Posterior cingulate gyrus (tissue), 11 donors: Measurements from ENCODE around the gene YWHAG.
"Not testable (repeated sequence)": the region's sequence is repeated elsewhere in the genome, so short reads cannot be mapped to it uniquely, and the experiment has no call there.

ENCODE experiments used
- DNase-seq, 10 donors: peaks; one replicate each; pipeline versions ENCODE4 v3.0.0 to v3.0.0-alpha.2; 2020 to 2021; ENCODE audit warnings: mixed read lengths in 3 of 10
- intact Hi-C: fragments of 100-400 bp; cut with DNase I; formaldehyde crosslinking; loops from one replicate; pipeline ENCODE4 v1.15.1; 2023

The YWHAG gene

GRCh38 chr7:76381814-76382213, 23.0 kb upstream of the YWHAG start:
- DNase-seq, result no peak
- intact Hi-C loops, result no loop called here

GRCh38 chr7:76380623-76380966, 21.8 kb upstream of the YWHAG start:
- intact Hi-C loops, result no loop called here
- no peak for DNase-seq

- peak in 1 of 10 donors; percentile 41 for DNase-seq
- intact Hi-C loops, result no loop called here
Observed at GRCh38 chr7:76377186-76377918, 18.6 kb upstream of the YWHAG start.

GRCh38 chr7:76375251-76375650, 16.5 kb upstream of the YWHAG start:
- intact Hi-C loops, result no loop called here

DNA sequence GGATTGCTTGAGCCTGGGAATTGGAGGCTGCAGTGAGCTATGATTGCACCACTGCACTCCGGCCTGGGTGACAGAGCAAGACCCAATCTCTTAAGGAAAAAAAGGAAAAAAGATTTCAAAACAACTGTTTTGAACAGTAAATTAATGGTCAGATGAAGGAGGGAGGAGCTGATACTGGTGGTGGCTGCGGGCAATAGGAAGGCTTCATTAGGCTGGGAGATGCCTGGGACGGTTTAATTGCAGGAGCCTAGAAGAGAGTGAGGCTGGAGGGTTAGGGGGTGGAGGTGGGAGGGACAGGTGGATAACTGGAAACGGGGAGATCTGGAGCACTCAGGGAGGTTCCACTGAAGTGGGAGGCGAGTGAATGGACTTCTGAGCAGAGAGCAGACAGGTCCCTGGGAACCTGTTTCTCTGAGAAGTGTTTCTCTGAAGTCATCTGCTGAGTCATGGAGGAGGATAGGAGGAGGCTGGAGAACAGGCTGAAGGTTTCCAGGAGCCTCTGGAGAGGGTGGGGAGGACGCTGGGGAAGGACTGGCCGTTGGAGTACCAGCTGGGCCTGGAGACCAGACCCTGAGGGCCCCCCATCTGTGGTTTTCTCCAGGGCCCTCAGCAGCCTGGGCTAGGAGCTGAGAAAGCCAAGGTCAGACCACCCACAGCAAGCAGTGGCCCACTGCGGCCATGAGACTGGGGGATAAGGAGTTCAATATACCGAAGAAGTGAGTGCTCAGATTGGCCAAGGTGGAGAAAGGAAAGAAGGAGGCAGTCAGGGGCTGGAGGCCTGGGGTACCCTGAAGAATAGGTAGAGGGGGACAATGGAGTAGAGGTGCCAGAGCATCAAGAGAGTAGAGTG, 14.4 kb upstream of the YWHAG start:
- peak in 1 of 10 donors; percentile 31 for DNase-seq
- intact Hi-C loops, result no loop called here

More at GRCh38 chr7:76375251-76375650, 16.5 kb upstream of the YWHAG start:
- peak in 1 of 10 donors; percentile 71 for DNase-seq

DNA sequence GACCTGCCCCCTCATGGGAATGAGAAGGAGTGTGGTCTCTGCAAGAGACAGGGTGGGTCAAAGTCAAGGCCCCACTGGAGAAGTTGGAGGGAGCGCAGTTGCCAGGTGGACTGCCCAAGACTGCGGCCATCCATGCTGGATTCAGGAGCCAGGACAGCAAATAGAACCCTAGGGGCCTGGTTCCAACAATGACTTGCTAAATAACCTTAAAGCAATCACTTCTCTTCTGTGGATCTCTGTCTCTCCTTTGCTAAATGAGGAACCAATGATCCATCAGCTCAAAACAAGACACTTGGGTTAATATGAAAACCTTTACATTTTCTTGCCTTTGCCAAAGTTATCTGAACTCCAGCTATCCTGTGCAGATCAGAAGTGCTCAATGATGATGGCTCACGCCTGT, 12.6 kb upstream of the YWHAG start:
- intact Hi-C loops, result no loop called here
- peak in 1 of 10 donors; percentile 35 for DNase-seq

- peak in 2 of 10 donors; percentile 57 to 61 for DNase-seq
- intact Hi-C loops, result no loop called here
Observed at GRCh38 chr7:76369018-76369417, 10.2 kb upstream of the YWHAG start.

- peak in 2 of 10 donors; percentile 8 to 11 for DNase-seq
- intact Hi-C loops, result no loop called here
Observed at GRCh38 chr7:76368190-76368589, 9.4 kb upstream of the YWHAG start.

GRCh38 chr7:76364198-76364584, 5.4 kb upstream of the YWHAG start:
- intact Hi-C loops, result no loop called here
- peak in 2 of 10 donors; percentile 71 to 81 for DNase-seq

DNA sequence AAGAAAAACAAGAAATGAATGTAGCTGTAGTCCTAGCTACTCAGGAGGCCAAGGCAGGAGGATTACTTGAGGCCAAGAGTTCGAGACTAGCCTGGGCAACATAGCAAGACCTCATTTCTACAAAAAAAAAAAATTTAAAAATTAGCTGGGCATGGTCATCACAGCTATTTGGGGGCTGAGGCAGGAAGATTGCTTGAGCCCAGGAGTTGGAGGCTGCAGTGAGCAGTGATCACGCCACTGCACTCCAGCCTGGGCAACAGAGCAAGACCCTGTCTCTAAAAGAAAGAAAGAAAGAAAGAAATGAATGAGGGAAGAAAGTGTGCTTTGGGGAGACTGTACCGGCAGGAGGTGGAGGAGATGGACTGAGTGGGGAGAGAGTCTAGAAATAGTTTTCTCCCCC, 5.0 kb upstream of the YWHAG start:
- peak in 1 of 10 donors; percentile 12 for DNase-seq
- intact Hi-C loops, result not testable (repeated sequence)

DNA sequence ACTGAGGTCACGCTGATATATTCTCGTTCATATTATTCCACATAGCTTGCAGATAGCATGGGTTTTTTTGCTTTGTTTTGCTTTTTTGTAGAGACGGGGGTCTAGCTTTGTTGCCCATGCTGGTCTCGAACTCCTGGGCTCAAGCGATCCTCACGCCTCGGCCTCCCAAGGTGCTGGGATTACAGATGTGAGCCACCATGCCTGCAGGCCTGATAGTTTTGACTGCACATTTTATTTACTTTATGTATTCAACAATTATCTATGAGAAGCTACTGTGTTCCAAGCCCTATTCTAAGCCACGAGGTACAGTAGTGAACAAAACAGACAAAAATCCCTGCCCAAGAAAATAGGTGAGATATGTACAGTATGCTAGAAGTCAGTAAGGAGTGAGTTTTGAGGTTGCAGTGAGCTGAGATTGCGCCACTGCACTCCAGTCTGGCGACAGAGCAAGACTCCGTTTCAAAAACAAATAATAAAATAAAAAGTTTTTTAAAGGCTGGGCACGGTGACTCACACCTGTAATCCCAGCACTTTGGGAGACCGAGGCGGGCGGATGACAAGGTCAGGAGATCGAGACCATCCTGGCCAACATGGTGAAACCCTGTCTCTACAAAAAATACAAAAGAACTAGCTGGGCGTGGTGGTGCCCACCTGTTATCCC, 1.3 kb upstream of the YWHAG start:
- intact Hi-C loops, result loop anchor here (2.0 kb wide), 2 partner anchors 41 to 69 kb away; no protein-coding TSS in a partner anchor
- peak in 1 of 10 donors; percentile 39 for DNase-seq

DNA sequence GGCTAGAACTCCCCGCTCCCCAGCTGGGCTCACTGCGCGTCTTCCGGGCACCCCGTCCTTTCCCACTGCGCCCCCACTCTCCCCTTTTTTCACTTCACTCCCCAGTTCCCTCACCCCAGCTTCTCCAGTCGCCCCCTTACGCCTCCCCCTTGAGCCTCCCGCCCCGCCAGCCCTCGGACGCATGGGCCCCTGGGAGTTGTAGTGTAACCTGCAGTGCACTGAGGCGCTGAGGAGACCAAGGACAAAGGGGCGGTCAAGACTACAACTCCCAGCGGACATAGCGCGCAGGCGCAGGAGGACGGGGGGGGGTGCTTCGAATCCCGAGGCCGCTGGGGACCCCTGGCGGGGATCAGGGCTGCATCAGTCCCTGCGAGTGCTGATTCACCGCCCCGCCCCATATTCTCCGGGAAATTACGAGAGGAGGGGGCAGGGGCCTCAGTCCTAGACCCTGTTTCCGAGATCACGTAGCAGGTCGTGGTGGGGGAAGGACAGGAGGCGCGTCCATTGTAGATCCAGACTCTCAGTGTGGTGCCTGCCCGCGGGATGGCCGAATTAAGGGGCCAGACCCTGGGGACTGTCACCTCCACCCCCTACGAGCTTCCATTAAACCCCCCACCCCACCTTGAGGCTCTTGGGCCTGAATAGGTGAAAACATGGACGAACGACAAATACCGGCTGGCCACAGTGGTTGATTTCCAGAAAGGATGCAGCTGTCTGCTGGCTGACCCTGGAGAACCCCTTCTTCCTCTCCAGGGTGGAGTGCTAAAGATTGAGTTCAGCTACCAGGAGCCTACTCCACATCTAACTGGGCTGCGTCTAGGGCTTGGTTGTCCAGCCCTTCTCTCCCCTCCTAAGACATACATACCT, 553 bp upstream of the YWHAG start:
- intact Hi-C loops, result loop anchor here (2.0 kb wide), 2 partner anchors 41 to 69 kb away; no protein-coding TSS in a partner anchor
- DNase-seq, result peak; percentile 93 to 100 (median 99)

GRCh38 chr7:76358011-76358480, 745 bp downstream of the YWHAG start:
- peak; percentile 56 to 96 (median 73) for DNase-seq
- intact Hi-C loops, result loop anchor here (1.0 to 2.0 kb wide), 3 partner anchors 35 to 67 kb away; no protein-coding TSS in a partner anchor

DNA sequence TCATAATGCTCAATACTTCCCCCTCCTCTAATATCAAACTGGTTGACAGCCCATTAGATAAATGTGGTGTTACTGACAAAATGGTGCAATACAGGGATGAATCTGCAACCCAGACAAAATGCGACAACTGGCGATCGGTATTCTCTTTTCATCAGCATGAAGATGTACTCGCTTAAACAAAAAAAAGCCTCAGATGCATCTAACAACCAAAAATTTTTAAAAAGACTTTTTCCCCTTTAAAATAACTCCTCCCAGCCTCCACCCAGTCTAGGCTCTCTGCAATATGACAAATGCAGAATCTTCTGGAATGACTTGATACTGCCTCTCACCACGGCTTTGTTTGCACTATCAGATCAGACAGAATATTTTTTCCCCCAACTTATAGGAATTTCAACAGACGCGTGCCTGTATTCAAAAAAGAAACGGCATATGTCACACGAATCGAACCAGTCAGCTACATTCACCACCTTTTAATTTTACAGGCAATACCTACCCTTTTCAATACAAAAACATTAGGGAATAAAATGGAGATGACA, 1.2 kb downstream of the YWHAG start:
- intact Hi-C loops, result loop anchor here (1.0 to 2.0 kb wide), 3 partner anchors 36 to 67 kb away; no protein-coding TSS in a partner anchor
- DNase-seq, result no peak

DNA sequence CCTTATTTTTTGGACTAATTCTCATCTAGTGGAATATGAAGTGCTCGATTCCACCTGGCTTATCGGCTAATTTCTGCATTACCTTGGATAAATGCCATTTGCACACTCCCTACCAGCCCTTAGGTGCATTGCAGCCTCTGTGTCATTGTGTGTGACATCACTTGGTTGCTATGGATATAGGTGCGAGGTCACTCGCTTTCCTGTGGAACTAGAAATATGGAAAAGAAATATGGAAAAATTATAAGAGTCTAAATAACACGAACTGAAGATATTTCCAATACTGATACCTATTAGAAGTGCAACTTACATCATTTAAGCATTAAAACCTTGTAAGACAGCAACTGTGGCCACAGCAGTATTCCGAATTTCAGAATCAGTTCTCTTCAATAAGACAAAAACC, 2.0 kb downstream of the YWHAG start:
- DNase-seq, result peak in 1 of 10 donors; percentile 41
- intact Hi-C loops, result no loop called here

DNA sequence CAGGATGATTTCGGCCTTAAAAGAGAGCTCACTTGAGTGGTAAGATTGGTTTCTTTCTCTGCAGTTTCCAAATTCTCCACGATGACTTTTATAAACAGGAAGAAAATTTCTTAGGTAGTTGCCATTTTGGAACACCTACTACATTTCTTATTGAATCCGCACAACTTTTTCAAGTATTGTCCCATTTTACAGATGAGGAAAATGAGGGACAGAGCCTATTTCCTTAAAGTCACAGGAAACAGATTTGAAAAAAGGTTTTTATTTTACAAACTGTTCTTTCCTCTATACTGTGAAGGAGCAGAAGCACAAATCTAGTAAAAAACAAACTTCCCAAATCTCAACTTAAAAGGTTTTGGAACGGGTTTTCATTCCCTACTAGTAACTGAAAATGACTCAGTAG, 2.7 kb downstream of the YWHAG start:
- intact Hi-C loops, result no loop called here
- peak in 1 of 10 donors; percentile 1 for DNase-seq

DNA sequence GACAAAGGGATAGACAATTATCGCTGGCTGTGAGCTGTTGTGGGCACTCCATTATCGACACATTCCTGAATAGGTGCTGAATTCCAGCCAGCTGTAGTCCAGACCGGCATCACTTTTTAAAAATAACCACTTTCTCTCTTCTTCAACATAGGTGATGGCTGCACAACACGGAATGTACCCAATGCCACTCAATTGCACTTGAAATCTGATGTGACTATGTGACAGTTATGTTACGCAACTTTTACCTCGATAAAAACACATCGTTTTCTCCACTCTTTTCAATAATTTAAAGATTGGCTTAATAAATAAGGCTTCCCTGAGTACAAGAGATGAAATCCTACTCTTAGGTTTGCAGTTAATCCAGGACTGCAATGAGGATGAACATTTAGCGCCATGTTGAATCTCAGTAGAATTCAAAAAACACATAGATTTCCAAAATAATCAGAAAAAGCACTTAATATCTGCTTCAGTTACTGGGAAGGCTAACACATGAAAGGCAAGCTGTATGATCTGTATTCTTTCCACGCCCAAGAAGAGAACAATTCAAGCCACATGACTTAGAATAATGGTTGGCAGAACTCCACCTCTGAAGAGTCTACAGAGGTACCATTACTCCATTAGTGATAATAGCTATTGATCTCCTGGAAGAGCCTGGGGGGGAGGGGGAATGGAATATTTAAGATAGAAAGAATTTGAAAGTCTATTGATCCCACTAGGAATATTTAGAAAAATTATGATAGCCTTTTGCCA, 3.6 kb downstream of the YWHAG start:
- peak in 1 of 10 donors; percentile 2 for DNase-seq
- intact Hi-C loops, result no loop called here

DNA sequence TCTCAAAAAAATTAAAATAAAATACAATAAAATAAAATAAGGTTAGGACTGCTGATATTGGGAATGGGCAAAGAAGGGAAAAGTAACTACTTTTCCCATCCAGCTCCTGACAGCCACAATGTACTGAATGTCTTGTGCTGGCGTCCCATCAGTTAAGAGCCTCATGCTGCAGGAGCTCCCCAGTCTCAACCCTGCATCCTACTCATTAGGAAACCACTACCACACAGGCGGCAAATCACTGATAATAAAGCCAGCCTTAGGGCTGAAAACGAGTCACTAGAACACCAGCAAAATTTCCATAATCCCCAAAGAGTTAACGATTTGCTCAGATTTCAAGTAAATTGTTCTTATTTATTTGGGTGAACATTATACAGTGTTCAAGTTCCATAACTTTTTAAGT, 4.3 kb downstream of the YWHAG start:
- intact Hi-C loops, result no loop called here
- peak in 1 of 10 donors; percentile 2 for DNase-seq

- intact Hi-C loops, result no loop called here
- DNase-seq, result peak in 1 of 10 donors; percentile 49
Observed at GRCh38 chr7:76353744-76354143, 5.0 kb downstream of the YWHAG start.
